Measurements from ENCODE around the gene ZNF579.

- TF ChIP-seq EP300 (conservative IDR thresholded peaks at IDR 0.05; ENCODE audit: poor library complexity, severe bottlenecking) (no peak), POLR2AphosphoS5 (IDR thresholded peaks at IDR 0.05) (no peak), SMC3 (conservative IDR thresholded peaks at IDR 0.05; ENCODE audit: poor library complexity) (no peak), EZH2 (IDR thresholded peaks at IDR 0.05; ENCODE audit: borderline replicate concordance, insufficient read depth, low read length, poor library complexity, severe bottlenecking) (no peak), MXI1 (conservative IDR thresholded peaks at IDR 0.05; ENCODE audit: poor library complexity, severe bottlenecking) (no peak), RAD21 (conservative IDR thresholded peaks at IDR 0.05) (no peak), TAF1 (IDR thresholded peaks at IDR 0.05; ENCODE audit: low read depth) (no peak)
- TF ChIP-seq, protein P1, sequence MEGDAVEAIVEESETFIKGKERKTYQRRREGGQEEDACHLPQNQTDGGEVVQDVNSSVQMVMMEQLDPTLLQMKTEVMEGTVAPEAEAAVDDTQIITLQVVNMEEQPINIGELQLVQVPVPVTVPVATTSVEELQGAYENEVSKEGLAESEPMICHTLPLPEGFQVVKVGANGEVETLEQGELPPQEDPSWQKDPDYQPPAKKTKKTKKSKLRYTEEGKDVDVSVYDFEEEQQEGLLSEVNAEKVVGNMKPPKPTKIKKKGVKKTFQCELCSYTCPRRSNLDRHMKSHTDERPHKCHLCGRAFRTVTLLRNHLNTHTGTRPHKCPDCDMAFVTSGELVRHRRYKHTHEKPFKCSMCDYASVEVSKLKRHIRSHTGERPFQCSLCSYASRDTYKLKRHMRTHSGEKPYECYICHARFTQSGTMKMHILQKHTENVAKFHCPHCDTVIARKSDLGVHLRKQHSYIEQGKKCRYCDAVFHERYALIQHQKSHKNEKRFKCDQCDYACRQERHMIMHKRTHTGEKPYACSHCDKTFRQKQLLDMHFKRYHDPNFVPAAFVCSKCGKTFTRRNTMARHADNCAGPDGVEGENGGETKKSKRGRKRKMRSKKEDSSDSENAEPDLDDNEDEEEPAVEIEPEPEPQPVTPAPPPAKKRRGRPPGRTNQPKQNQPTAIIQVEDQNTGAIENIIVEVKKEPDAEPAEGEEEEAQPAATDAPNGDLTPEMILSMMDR (IDR thresholded peaks at IDR 0.05; ENCODE audit: poor library complexity, severe bottlenecking), result no peak
- TF ChIP-seq, protein P2, sequence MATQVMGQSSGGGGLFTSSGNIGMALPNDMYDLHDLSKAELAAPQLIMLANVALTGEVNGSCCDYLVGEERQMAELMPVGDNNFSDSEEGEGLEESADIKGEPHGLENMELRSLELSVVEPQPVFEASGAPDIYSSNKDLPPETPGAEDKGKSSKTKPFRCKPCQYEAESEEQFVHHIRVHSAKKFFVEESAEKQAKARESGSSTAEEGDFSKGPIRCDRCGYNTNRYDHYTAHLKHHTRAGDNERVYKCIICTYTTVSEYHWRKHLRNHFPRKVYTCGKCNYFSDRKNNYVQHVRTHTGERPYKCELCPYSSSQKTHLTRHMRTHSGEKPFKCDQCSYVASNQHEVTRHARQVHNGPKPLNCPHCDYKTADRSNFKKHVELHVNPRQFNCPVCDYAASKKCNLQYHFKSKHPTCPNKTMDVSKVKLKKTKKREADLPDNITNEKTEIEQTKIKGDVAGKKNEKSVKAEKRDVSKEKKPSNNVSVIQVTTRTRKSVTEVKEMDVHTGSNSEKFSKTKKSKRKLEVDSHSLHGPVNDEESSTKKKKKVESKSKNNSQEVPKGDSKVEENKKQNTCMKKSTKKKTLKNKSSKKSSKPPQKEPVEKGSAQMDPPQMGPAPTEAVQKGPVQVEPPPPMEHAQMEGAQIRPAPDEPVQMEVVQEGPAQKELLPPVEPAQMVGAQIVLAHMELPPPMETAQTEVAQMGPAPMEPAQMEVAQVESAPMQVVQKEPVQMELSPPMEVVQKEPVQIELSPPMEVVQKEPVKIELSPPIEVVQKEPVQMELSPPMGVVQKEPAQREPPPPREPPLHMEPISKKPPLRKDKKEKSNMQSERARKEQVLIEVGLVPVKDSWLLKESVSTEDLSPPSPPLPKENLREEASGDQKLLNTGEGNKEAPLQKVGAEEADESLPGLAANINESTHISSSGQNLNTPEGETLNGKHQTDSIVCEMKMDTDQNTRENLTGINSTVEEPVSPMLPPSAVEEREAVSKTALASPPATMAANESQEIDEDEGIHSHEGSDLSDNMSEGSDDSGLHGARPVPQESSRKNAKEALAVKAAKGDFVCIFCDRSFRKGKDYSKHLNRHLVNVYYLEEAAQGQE (IDR thresholded peaks at IDR 0.05; ENCODE audit: borderline replicate concordance), result no peak
Measured at GRCh38 chr19:55528030-55528803, 52.4 kb downstream of the ZNF579 start.

All from neural cell (in vitro differentiated cells).